Loucy (cell line): ENCODE results near the gene NOTCH1.

Experiments used
- H2AFZ ChIP-seq: fragments of 200-600 bp; sonication (generic); 2 replicates; pipeline ENCODE4 v1.6.0; 2016; ENCODE audit warnings: antibody characterized with exemption, mild to moderate bottlenecking, low read length, moderate library complexity
- H3F3A ChIP-seq: fragments of 200-600 bp; 2 replicates; pipeline ENCODE4 v1.6.0; 2016; ENCODE audit warnings: antibody characterized with exemption, low read depth, mild to moderate bottlenecking
- H3K27me3 ChIP-seq: fragments of 200-600 bp; sonication (generic); 2 replicates; pipeline ENCODE4 v1.6.1; 2014; ENCODE audit warnings: low read length, mild to moderate bottlenecking; ENCODE audit not compliant: insufficient read depth, poor library complexity, severe bottlenecking
- H3K36me3 ChIP-seq: fragments of 200-600 bp; sonication (generic); 2 replicates; pipeline ENCODE4 v1.6.1; 2016; ENCODE audit warnings: low read length; ENCODE audit not compliant: insufficient read depth
- H3K4me1 ChIP-seq: fragments of 200-600 bp; sonication (generic); 2 replicates; pipeline ENCODE4 v1.5.1; 2014; ENCODE audit warnings: low read length, mild to moderate bottlenecking; ENCODE audit not compliant: insufficient read depth, poor library complexity, severe bottlenecking
- H3K4me2 ChIP-seq: fragments of 200-600 bp; sonication (generic); 2 replicates; pipeline ENCODE4 v1.6.0; 2014; ENCODE audit warnings: antibody characterized with exemption, low read length, low read depth, mild to moderate bottlenecking; ENCODE audit not compliant: poor library complexity, severe bottlenecking
- H3K4me3 ChIP-seq: fragments of 200-600 bp; sonication (generic); 2 replicates; pipeline ENCODE4 v1.5.1; 2014; ENCODE audit warnings: low read length, mild to moderate bottlenecking, mixed read lengths; ENCODE audit not compliant: poor library complexity, severe bottlenecking
- H3K79me2 ChIP-seq: fragments of 200-600 bp; sonication (generic); 2 replicates; pipeline ENCODE4 v1.6.1; 2014; ENCODE audit warnings: low read length; ENCODE audit not compliant: insufficient read depth
- H3K9ac ChIP-seq: fragments of 200-600 bp; sonication (generic); 2 replicates; pipeline ENCODE4 v1.6.0; 2014; ENCODE audit warnings: mild to moderate bottlenecking, low read depth, low read length, moderate library complexity; ENCODE audit not compliant: poor library complexity, severe bottlenecking
- H3K9me2 ChIP-seq: fragments of 200-600 bp; sonication (generic); replicated peaks from 2 replicates; pipeline ENCODE4 v1.6.1; 2016; ENCODE audit warnings: low read depth, low read length, mixed read lengths
- H3K9me3 ChIP-seq: fragments of 200-600 bp; sonication (generic); 2 replicates; pipeline ENCODE4 v1.6.1; 2014; ENCODE audit warnings: mild to moderate bottlenecking, antibody characterized with exemption, low read length, low read depth; ENCODE audit not compliant: insufficient read depth
- H4K20me1 ChIP-seq: fragments of 200-600 bp; sonication (generic); 2 replicates; pipeline ENCODE4 v1.6.0; 2014; ENCODE audit warnings: antibody characterized with exemption, low read length, mild to moderate bottlenecking; ENCODE audit not compliant: insufficient read depth, poor library complexity, severe bottlenecking
- CTCF ChIP-seq: fragments of 200-600 bp; sonication (generic); conservative IDR thresholded peaks from 2 replicates; pipeline ENCODE4 v1.5.1; 2014; ENCODE audit warnings: mild to moderate bottlenecking, antibody characterized with exemption, low read length
- EZH2phosphoT487 ChIP-seq: fragments of 200-600 bp; IDR thresholded peaks from 2 replicates; pipeline ENCODE4 v1.6.1; 2018; ENCODE audit warnings: antibody characterized with exemption, mild to moderate bottlenecking, moderate library complexity, borderline replicate concordance

The NOTCH1 gene

GRCh38 chr9:136588663-136589464 lies 43.0 kb upstream of the NOTCH1 start:
- Histone ChIP-seq H3K79me2 (no peaks in the 10 kb centered on the region), H4K20me1 (no peaks in the 10 kb centered on the region), H2AFZ (peak overlapping the region; percentile 76; the same call in 1 of the 2 replicates), H3K9me3 (no peaks in the 10 kb centered on the region), H3K36me3 (no peaks in the 10 kb centered on the region), H3K9me2 (no peaks in the 10 kb centered on the region), H3K4me2 (peak overlapping the region; percentile 63), H3F3A (no peaks in the 10 kb centered on the region), H3K4me1 (peaks cover 9% of the 10 kb centered on the region), H3K9ac (peak overlapping the region; percentile 63), H3K4me3 (peak overlapping the region; percentile 46), H3K27me3 (no peaks in the 10 kb centered on the region)
- TF ChIP-seq CTCF (no peak), EZH2phosphoT487 (no peak)

GRCh38 chr9:136587944-136588662 lies 42.3 kb upstream of the NOTCH1 start:
- H3K4me1 ChIP-seq, result peaks cover 9% of the 10 kb centered on the region
- H3F3A ChIP-seq, result no peaks in the 10 kb centered on the region
- H3K36me3 ChIP-seq, result no peaks in the 10 kb centered on the region
- H4K20me1 ChIP-seq, result no peaks in the 10 kb centered on the region
- H3K4me2 ChIP-seq, result peak overlapping the region; percentile 63
- H3K9me3 ChIP-seq, result no peaks in the 10 kb centered on the region; the same call in 1 of the 2 replicates
- no peak for TF ChIP-seq CTCF
- TF ChIP-seq EZH2phosphoT487, result no peak
- no peaks in the 10 kb centered on the region for H3K79me2 ChIP-seq
- no peaks in the 10 kb centered on the region for H3K9me2 ChIP-seq
- H2AFZ ChIP-seq, result peak overlapping the region; percentile 76; the same call in 1 of the 2 replicates
- peak overlapping the region; percentile 46 for H3K4me3 ChIP-seq
- H3K27me3 ChIP-seq, result no peaks in the 10 kb centered on the region
- H3K9ac ChIP-seq, result peak overlapping the region; percentile 63

GRCh38 chr9:136587145-136587943 lies 41.5 kb upstream of the NOTCH1 start:
- no peak for TF ChIP-seq EZH2phosphoT487
- TF ChIP-seq CTCF, result no peak
- H3F3A ChIP-seq, result no peaks in the 10 kb centered on the region
- peaks cover 1% of the 10 kb centered on the region; the same call in 1 of the 2 replicates for H3K9me3 ChIP-seq
- H2AFZ ChIP-seq, result no peak overlapping the region
- no peaks in the 10 kb centered on the region for H3K79me2 ChIP-seq
- no peaks in the 10 kb centered on the region for H4K20me1 ChIP-seq
- peaks cover 9% of the 10 kb centered on the region for H3K4me1 ChIP-seq
- no peaks in the 10 kb centered on the region for H3K27me3 ChIP-seq
- H3K4me2 ChIP-seq, result no peak overlapping the region
- no peak overlapping the region for H3K4me3 ChIP-seq
- H3K9me2 ChIP-seq, result no peaks in the 10 kb centered on the region
- H3K36me3 ChIP-seq, result no peaks in the 10 kb centered on the region
- H3K9ac ChIP-seq, result no peak overlapping the region
